Measurements from ENCODE around the gene NDOR1. TPM values are rescaled to one million over a fixed set of nuclear protein-coding genes. Genes with fewer than 3 reads are reported as not detected.

The NDOR1 gene
- polyA plus RNA-seq, 2 of the 4 experiments (the other 2 are of a cell fraction), result 5.6 to 19.5 TPM

- DNase-seq (ENCODE audit: low read depth in 1 of 2, low spot score in 1 of 2) (peak in 1 of 2 experiments; percentile 77), ATAC-seq (peak; percentile 17 to 57; a peak in 5 of 6 replicates), FAIRE-seq (no peak)
- Histone ChIP-seq H3K9me3 (no peaks in the 10 kb centered on the region), H3K4me3 (peak overlapping the region; percentile 47), H3K4me2 (peak overlapping the region; percentile 99), H3K27ac (peak overlapping the region; percentile 59 to 78), H3K4me1 (peaks cover 27% of the 10 kb centered on the region)
- TF ChIP-seq CBX8 (IDR thresholded peaks at IDR 0.05) (no peak), EP300 (IDR thresholded peaks at IDR 0.05) (no peak), EHMT2 (IDR thresholded peaks at IDR 0.05; ENCODE audit: low read depth) (no peak), POLR2AphosphoS2 (conservative IDR thresholded peaks at IDR 0.05; ENCODE audit: low read length) (no peak), HOXB13 (CRISPR knock-in tag; IDR thresholded peaks at IDR 0.05; ENCODE audit: low read depth) (no peak), NFE2L2 (conservative IDR thresholded peaks at IDR 0.05; ENCODE audit: low read length) (no peak), KDM5A (IDR thresholded peaks at IDR 0.05) (no peak), CBX2 (IDR thresholded peaks at IDR 0.05; ENCODE audit: borderline replicate concordance, low read depth) (no peak), JUN (IDR thresholded peaks at IDR 0.05) (peak in 1 of 2 experiments; percentile 29; a peak in 1 of 5 replicates), ZNF302 (CRISPR knock-in tag; IDR thresholded peaks at IDR 0.05) (no peak), RARB (CRISPR knock-in tag; IDR thresholded peaks at IDR 0.05) (no peak), POLR2A (IDR thresholded peaks at IDR 0.05; ENCODE audit: low read length) (peak; percentile 12; the same call in 1 of the 2 replicates), CTCF (IDR thresholded peaks at IDR 0.05) (no peak), JUNB (IDR thresholded peaks at IDR 0.05) (no peak), EHF (CRISPR knock-in tag; IDR thresholded peaks at IDR 0.05) (no peak), PBX3 (IDR thresholded peaks at IDR 0.05) (0 out of 2 replicates have a peak, but pooled peaks have one; percentile 25), E2F6 (IDR thresholded peaks at IDR 0.05; ENCODE audit: borderline replicate concordance, low read depth) (no peak), ELK1 (IDR thresholded peaks at IDR 0.05; ENCODE audit: low read depth, low read length) (no peak)
- POLR2A ChIA-PET, result interaction anchor here (0.6 to 2.0 kb wide), 9 partner anchors 9 to 81 kb away, joined by 3 to 10 read pairs (median 4); partner anchors contain the start of genes MAN1B1, SSNA1 and TUBB4B
- WGBS (ENCODE audit: missing lambda C conversion rate), result 1% methylated on average over 13 of the region's 57 CpGs
- CTCF ChIA-PET, result interaction anchor here (0.8 to 16.5 kb wide), 8 partner anchors 9 to 69 kb away, joined by 3 to 156 read pairs (median 7); partner anchors contain the start of genes ANAPC2, CYSRT1, RNF224 and SSNA1
These were observed 37.5 kb upstream of the NDOR1 start for GRCh38 chr9:137167747-137168572.

- TF ChIP-seq MAX (IDR thresholded peaks at IDR 0.05) (peak; percentile 74), NFE2L2 (conservative IDR thresholded peaks at IDR 0.05; ENCODE audit: low read length) (no peak)
- FAIRE-seq, result no peak
- Histone ChIP-seq H3K4me1 (peaks cover 27% of the 10 kb centered on the region), H3K27ac (peak overlapping the region; percentile 59 to 78), H3K9me3 (no peaks in the 10 kb centered on the region), H3K4me3 (peak overlapping the region; percentile 47), H3K4me2 (peak overlapping the region; percentile 99)
- peak in 1 of 2 experiments; percentile 53 for DNase-seq (ENCODE audit: low read depth in 1 of 2, low spot score in 1 of 2)
- CTCF ChIA-PET, result interaction anchor here (0.8 to 16.5 kb wide), 8 partner anchors 8 to 68 kb away, joined by 3 to 156 read pairs (median 7); partner anchors contain the start of genes ANAPC2, RNF224 and SSNA1
- POLR2A ChIA-PET, result interaction anchor here (1.1 to 2.0 kb wide), 5 partner anchors 18 to 72 kb away, joined by 3 to 10 read pairs (median 6); partner anchors contain the start of gene TUBB4B
- 2% methylated on average over 9 of the region's 36 CpGs for WGBS (ENCODE audit: missing lambda C conversion rate)
- ATAC-seq, result peak; percentile 22 to 38; a peak in 4 of 6 replicates
These were observed 37.0 kb upstream of the NDOR1 start for GRCh38 chr9:137168573-137168903.
